Activated T-helper 17 cell treated with anti-CD3 and anti-CD28 coated beads, Interleukin-2, amount 50 U/mL, for 72 hours (primary cell): Measurements from ENCODE around the gene MAVS. TPM values are rescaled to one million over a fixed set of nuclear protein-coding genes. Genes with fewer than 3 reads are reported as not detected.

ENCODE experiments used
- ATAC-seq: fragments of 150-1000 bp; cut with Tn5 transposase; replicated peaks from 2 replicates; pipeline ENCODE4 v1.10.0; 2021; ENCODE audit warnings: mild to moderate bottlenecking, moderate library complexity
- H3K27ac Mint-ChIP-seq: one replicate; pipeline ENCODE4 v1.8.0; 2022; ENCODE audit warnings: mixed read lengths
- H3K27me3 Mint-ChIP-seq: one replicate; pipeline ENCODE4 v1.8.0; 2022; ENCODE audit warnings: mixed read lengths
- H3K36me3 Mint-ChIP-seq: one replicate; pipeline ENCODE4 v1.8.0; 2022; ENCODE audit warnings: low read depth, mild to moderate bottlenecking, mixed read lengths
- H3K4me1 Mint-ChIP-seq: one replicate; pipeline ENCODE4 v1.8.0; 2022; ENCODE audit warnings: mixed read lengths
- H3K4me3 Mint-ChIP-seq: one replicate; pipeline ENCODE4 v1.8.0; 2022; ENCODE audit warnings: mild to moderate bottlenecking, mixed read lengths
- H3K9me3 Mint-ChIP-seq: one replicate; pipeline ENCODE4 v1.8.0; 2022; ENCODE audit warnings: mixed read lengths
- total RNA-seq, 2 donors: library from RNA; stranded (reverse); gene quantifications; one replicate each; pipeline ENCODE4 v1.2.3, GENCODE V29; 2022

The MAVS gene
- total RNA-seq, 2 donors from 2014 or later, result 27.9 to 34.4 TPM

- H3K27ac Mint-ChIP-seq, result no peak overlapping the region
- ATAC-seq, result no peak
- H3K36me3 Mint-ChIP-seq, result peaks cover 41% of the 10 kb centered on the region
- no peaks in the 10 kb centered on the region for H3K9me3 Mint-ChIP-seq
- H3K27me3 Mint-ChIP-seq, result no peaks in the 10 kb centered on the region
- H3K4me1 Mint-ChIP-seq, result peaks cover 20% of the 10 kb centered on the region
- no peak overlapping the region for H3K4me3 Mint-ChIP-seq
These were observed 38.1 kb upstream of the MAVS start for GRCh38 chr20:3808544-3808943.

- no peaks in the 10 kb centered on the region for H3K27me3 Mint-ChIP-seq
These were observed 35.0 kb upstream of the MAVS start for GRCh38 chr20:3811467-3812258.

GRCh38 chr20:3812259-3812681, 34.4 kb upstream of the MAVS start:
- no peaks in the 10 kb centered on the region for H3K9me3 Mint-ChIP-seq
- peak overlapping the region; percentile 96 for H3K4me3 Mint-ChIP-seq
- ATAC-seq, result no peak
- no peaks in the 10 kb centered on the region for H3K27me3 Mint-ChIP-seq
- peaks cover 36% of the 10 kb centered on the region for H3K4me1 Mint-ChIP-seq
- peak overlapping the region; percentile 98 for H3K27ac Mint-ChIP-seq
- peaks cover 8% of the 10 kb centered on the region for H3K36me3 Mint-ChIP-seq

More at GRCh38 chr20:3811467-3812258, 35.0 kb upstream of the MAVS start:
- ATAC-seq, result peak; percentile 92
- Mint-ChIP-seq H3K27ac (peak overlapping the region; percentile 98), H3K4me3 (peak overlapping the region; percentile 96), H3K9me3 (no peaks in the 10 kb centered on the region), H3K36me3 (peaks cover 10% of the 10 kb centered on the region), H3K4me1 (peaks cover 38% of the 10 kb centered on the region)

GRCh38 chr20:3812975-3813847, 33.4 kb upstream of the MAVS start:
- Mint-ChIP-seq H3K9me3 (no peaks in the 10 kb centered on the region), H3K4me1 (peaks cover 35% of the 10 kb centered on the region), H3K27me3 (no peaks in the 10 kb centered on the region), H3K27ac (peak overlapping the region; percentile 98), H3K36me3 (peaks cover 8% of the 10 kb centered on the region), H3K4me3 (peak overlapping the region; percentile 96)
- no peak for ATAC-seq

GRCh38 chr20:3813848-3814581, 32.6 kb upstream of the MAVS start:
- H3K27me3 Mint-ChIP-seq, result no peaks in the 10 kb centered on the region
- H3K9me3 Mint-ChIP-seq, result no peaks in the 10 kb centered on the region
- H3K4me3 Mint-ChIP-seq, result peak overlapping the region; percentile 96
- H3K4me1 Mint-ChIP-seq, result peaks cover 35% of the 10 kb centered on the region
- peak overlapping the region; percentile 98 for H3K27ac Mint-ChIP-seq
- ATAC-seq, result peak; percentile 45
- peaks cover 8% of the 10 kb centered on the region for H3K36me3 Mint-ChIP-seq

- Mint-ChIP-seq H3K4me1 (peaks cover 35% of the 10 kb centered on the region), H3K36me3 (peaks cover 8% of the 10 kb centered on the region), H3K4me3 (peak overlapping the region; percentile 72), H3K27ac (peak overlapping the region; percentile 63), H3K9me3 (no peaks in the 10 kb centered on the region), H3K27me3 (no peaks in the 10 kb centered on the region)
- no peak for ATAC-seq
These were observed 31.6 kb upstream of the MAVS start for GRCh38 chr20:3814928-3815495.

- Mint-ChIP-seq H3K27me3 (no peaks in the 10 kb centered on the region), H3K4me3 (peak overlapping the region; percentile 72), H3K4me1 (peaks cover 35% of the 10 kb centered on the region), H3K9me3 (no peaks in the 10 kb centered on the region), H3K36me3 (peaks cover 8% of the 10 kb centered on the region), H3K27ac (peak overlapping the region; percentile 63)
- no peak for ATAC-seq
These were observed 30.8 kb upstream of the MAVS start for GRCh38 chr20:3815703-3816315.

- H3K4me3 Mint-ChIP-seq, result peak overlapping the region; percentile 91
- peaks cover 20% of the 10 kb centered on the region for H3K4me1 Mint-ChIP-seq
- ATAC-seq, result no peak
- no peaks in the 10 kb centered on the region for H3K27me3 Mint-ChIP-seq
- H3K36me3 Mint-ChIP-seq, result peaks cover 16% of the 10 kb centered on the region
- no peaks in the 10 kb centered on the region for H3K9me3 Mint-ChIP-seq
- H3K27ac Mint-ChIP-seq, result peak overlapping the region; percentile 94
These were observed 28.2 kb upstream of the MAVS start for GRCh38 chr20:3818155-3819151.

- peaks cover 19% of the 10 kb centered on the region for H3K36me3 Mint-ChIP-seq
- H3K9me3 Mint-ChIP-seq, result no peaks in the 10 kb centered on the region
- H3K27ac Mint-ChIP-seq, result peak overlapping the region; percentile 94
- H3K27me3 Mint-ChIP-seq, result no peaks in the 10 kb centered on the region
- peaks cover 17% of the 10 kb centered on the region for H3K4me1 Mint-ChIP-seq
- H3K4me3 Mint-ChIP-seq, result peak overlapping the region; percentile 91
- ATAC-seq, result no peak
These were observed 27.1 kb upstream of the MAVS start for GRCh38 chr20:3819411-3820047.

- peak; percentile 88 for ATAC-seq
- Mint-ChIP-seq H3K4me1 (peaks cover 14% of the 10 kb centered on the region), H3K36me3 (peaks cover 26% of the 10 kb centered on the region), H3K4me3 (peak within 1 kb of the TSS; percentile 91), H3K27ac (peak within 1 kb of the TSS; percentile 94), H3K9me3 (no peaks in the 10 kb centered on the region), H3K27me3 (no peaks in the 10 kb centered on the region)
These were observed 26.4 kb upstream of the MAVS start, which contains the start of gene AP5S1 for GRCh38 chr20:3820048-3820900. AP5S1 (plus strand) TSS chr20:3820547; CDS start chr20:3822118, 1,571 bp downstream.

GRCh38 chr20:3820901-3821727, 25.5 kb upstream of the MAVS start:
- ATAC-seq, result peak; percentile 1
- H3K4me1 Mint-ChIP-seq, result peaks cover 7% of the 10 kb centered on the region
- H3K36me3 Mint-ChIP-seq, result peaks cover 30% of the 10 kb centered on the region
- H3K27me3 Mint-ChIP-seq, result no peaks in the 10 kb centered on the region
- H3K9me3 Mint-ChIP-seq, result no peaks in the 10 kb centered on the region
- H3K27ac Mint-ChIP-seq, result peak overlapping the region; percentile 94
- peak overlapping the region; percentile 91 for H3K4me3 Mint-ChIP-seq
